Brain microvascular endothelial cell (primary cell): ENCODE measurements around the gene CCDC9B.

Source experiments
- DNase-seq: peaks from one replicate; pipeline ENCODE4 v3.0.0-alpha.2; 2020
- H3K27ac ChIP-seq: fragments of 250-450 bp; sonication (Bioruptor Pico); 2 replicates; pipeline ENCODE4 v1.5.1; 2020; ENCODE audit warnings: mild to moderate bottlenecking, moderate library complexity
- H3K27me3 ChIP-seq: fragments of 250-450 bp; sonication (Bioruptor Pico); replicated peaks from 2 replicates; pipeline ENCODE4 v1.5.1; 2020; ENCODE audit warnings: mild to moderate bottlenecking
- H3K36me3 ChIP-seq: fragments of 250-450 bp; sonication (Bioruptor Pico); replicated peaks from 2 replicates; pipeline ENCODE4 v1.5.1; 2020; ENCODE audit warnings: mild to moderate bottlenecking
- H3K4me3 ChIP-seq: 2 replicates; pipeline ENCODE4 v1.5.1; 2011; ENCODE audit warnings: low read depth, mild to moderate bottlenecking, control low read depth, low read length, moderate library complexity
- in situ Hi-C: cut with HindIII; loops from 2 replicates; pipeline ENCODE4 v1.10.0; 2017; ENCODE audit warnings: low sequenced_read_pairs, low pct_ligation_motif_present
- TF ChIP-seq, protein P1 (sequence below): IDR thresholded peaks from 2 replicates; pipeline ENCODE4 v1.5.1; 2011; ENCODE audit warnings: low read depth, mild to moderate bottlenecking, moderate library complexity, low read length, control low read depth, inconsistent platforms; ENCODE audit errors: missing control alignments

The CCDC9B gene

GRCh38 chr15:40307421-40308211, 33.1 kb downstream of the CCDC9B start, which contains the start of gene PLCB2:
PLCB2 (minus strand) TSS chr15:40307935; CDS start chr15:40307672, 263 bp downstream.
- no peak within 1 kb of the TSS for H3K27ac ChIP-seq
- in situ Hi-C loops = no loop called here
- DNase-seq = no peak

GRCh38 chr15:40306908-40307307, 33.8 kb downstream of the CCDC9B start:
- no peak for DNase-seq
- Histone ChIP-seq H3K36me3 (no peaks in the 10 kb centered on the region), H3K27ac (no peak overlapping the region), H3K27me3 (peaks cover 5% of the 10 kb centered on the region), H3K4me3 (no peak overlapping the region)
- TF ChIP-seq, protein P1, sequence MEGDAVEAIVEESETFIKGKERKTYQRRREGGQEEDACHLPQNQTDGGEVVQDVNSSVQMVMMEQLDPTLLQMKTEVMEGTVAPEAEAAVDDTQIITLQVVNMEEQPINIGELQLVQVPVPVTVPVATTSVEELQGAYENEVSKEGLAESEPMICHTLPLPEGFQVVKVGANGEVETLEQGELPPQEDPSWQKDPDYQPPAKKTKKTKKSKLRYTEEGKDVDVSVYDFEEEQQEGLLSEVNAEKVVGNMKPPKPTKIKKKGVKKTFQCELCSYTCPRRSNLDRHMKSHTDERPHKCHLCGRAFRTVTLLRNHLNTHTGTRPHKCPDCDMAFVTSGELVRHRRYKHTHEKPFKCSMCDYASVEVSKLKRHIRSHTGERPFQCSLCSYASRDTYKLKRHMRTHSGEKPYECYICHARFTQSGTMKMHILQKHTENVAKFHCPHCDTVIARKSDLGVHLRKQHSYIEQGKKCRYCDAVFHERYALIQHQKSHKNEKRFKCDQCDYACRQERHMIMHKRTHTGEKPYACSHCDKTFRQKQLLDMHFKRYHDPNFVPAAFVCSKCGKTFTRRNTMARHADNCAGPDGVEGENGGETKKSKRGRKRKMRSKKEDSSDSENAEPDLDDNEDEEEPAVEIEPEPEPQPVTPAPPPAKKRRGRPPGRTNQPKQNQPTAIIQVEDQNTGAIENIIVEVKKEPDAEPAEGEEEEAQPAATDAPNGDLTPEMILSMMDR = no peak
- in situ Hi-C loops = no loop called here

More at GRCh38 chr15:40307421-40308211, 33.1 kb downstream of the CCDC9B start, which contains the start of gene PLCB2:
- TF ChIP-seq, protein P1 = peak; percentile 57
- Histone ChIP-seq H3K27me3 (peaks cover 5% of the 10 kb centered on the region), H3K4me3 (no peak within 1 kb of the TSS), H3K36me3 (no peaks in the 10 kb centered on the region)

DNA sequence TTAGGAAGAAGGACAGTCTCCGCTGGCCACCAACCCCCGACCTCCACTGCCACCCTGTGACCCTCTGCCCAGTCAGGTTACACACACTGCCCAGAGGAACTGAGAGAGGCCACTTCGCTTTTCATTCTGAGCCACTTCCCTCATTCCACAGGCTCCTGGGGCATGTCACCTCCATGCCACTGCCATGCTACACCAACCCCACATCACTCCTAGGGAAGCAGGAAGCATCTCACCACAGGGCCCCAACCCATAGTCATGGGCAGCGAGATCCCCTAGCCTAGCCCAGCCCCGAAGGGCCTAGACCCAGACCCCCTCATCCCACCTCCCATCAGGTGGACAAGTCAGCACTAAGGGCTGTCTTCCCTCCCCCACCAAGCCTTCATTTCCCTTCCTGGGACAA, 34.4 kb downstream of the CCDC9B start:
- Histone ChIP-seq H3K36me3 (no peaks in the 10 kb centered on the region), H3K4me3 (no peak overlapping the region), H3K27me3 (peaks cover 4% of the 10 kb centered on the region), H3K27ac (no peak overlapping the region)
- in situ Hi-C loops = no loop called here
- TF ChIP-seq, protein P1 = no peak
- no peak for DNase-seq

GRCh38 chr15:40305281-40305680, 35.5 kb downstream of the CCDC9B start:
- no peak overlapping the region for H3K27ac ChIP-seq
- TF ChIP-seq, protein P1 = no peak
- in situ Hi-C loops = no loop called here

DNA sequence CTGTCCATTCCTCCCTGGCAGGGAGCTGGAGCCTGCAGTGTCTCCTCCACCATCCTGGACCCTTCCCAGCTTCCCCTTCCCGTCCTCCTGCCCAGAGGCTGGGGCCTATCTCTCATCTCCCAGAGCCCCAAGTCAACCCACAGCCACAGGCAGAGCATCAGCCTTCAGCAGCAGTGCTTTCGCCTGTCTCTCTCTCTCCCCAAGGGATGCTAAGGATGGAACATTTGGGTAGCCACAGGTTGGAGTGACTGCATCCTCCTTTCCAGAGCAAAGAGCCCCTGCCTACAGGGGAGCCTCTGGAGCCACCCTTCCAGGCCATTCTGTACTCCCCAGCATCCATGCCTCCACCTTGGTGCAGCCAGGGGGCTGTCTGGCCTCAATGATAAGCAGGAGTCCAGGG, 37.2 kb downstream of the CCDC9B start:
- H3K4me3 ChIP-seq = no peak overlapping the region
- no peaks in the 10 kb centered on the region for H3K27me3 ChIP-seq
- no peak overlapping the region for H3K27ac ChIP-seq
- in situ Hi-C loops = no loop called here
- TF ChIP-seq, protein P1 = no peak
- H3K36me3 ChIP-seq = no peaks in the 10 kb centered on the region
- DNase-seq = no peak

More at GRCh38 chr15:40305281-40305680, 35.5 kb downstream of the CCDC9B start:
- Histone ChIP-seq H3K27me3 (no peaks in the 10 kb centered on the region), H3K4me3 (no peak overlapping the region), H3K36me3 (no peaks in the 10 kb centered on the region)
- DNase-seq = no peak
